ENCODE data around the gene AGPAT2. TPM values are rescaled to one million over a fixed set of nuclear protein-coding genes. Genes with fewer than 3 reads are reported as not detected.
A peak's percentile ranks its signal among the peaks of the same experiment; 100 is the strongest.

The AGPAT2 gene
- total RNA-seq, 1 donor: 30.0 TPM

DNA sequence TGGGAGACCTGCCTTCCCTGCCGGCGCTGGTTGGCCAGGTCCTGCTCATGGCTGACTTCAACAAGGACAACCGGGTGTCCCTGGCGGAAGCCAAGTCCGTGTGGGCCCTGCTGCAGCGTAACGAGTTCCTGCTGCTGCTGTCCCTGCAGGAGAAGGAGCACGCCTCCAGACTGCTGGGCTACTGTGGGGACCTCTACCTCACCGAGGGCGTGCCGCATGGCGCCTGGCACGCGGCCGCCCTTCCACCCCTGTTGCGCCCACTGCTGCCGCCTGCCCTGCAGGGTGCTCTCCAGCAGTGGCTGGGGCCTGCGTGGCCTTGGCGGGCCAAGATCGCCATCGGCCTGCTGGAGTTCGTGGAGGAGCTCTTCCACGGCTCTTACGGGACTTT, 35.7 kb upstream of the AGPAT2 start:
- no peak overlapping the region for H3K27ac ChIP-seq (ENCODE audit: low read depth, low read length)
- H3K4me2 ChIP-seq (ENCODE audit: insufficient read depth, low read length): no peak overlapping the region
- H4K20me1 ChIP-seq (ENCODE audit: insufficient read depth, low read length): peaks cover 66% of the 10 kb centered on the region
- H3K79me2 ChIP-seq (ENCODE audit: insufficient read depth, low read length): peaks cover 31% of the 10 kb centered on the region
- DNase-seq (ENCODE audit: insufficient read length, low spot score, missing footprints): peak; percentile 78
- no peaks in the 10 kb centered on the region for H3K27me3 ChIP-seq (ENCODE audit: insufficient read depth, low read length)
- H3K36me3 ChIP-seq (ENCODE audit: insufficient read depth, low read length): peaks cover 43% of the 10 kb centered on the region
- H3K4me1 ChIP-seq (ENCODE audit: insufficient read depth, low read length): peaks cover 25% of the 10 kb centered on the region
- no peak overlapping the region for H2AFZ ChIP-seq (ENCODE audit: low read length)
- no peak for TF ChIP-seq CTCF (IDR thresholded peaks at IDR 0.05; ENCODE audit: extremely low read depth, low read depth, low read length)
- no peaks in the 10 kb centered on the region for H3K9me3 ChIP-seq (ENCODE audit: low read depth, low read length)
- H3K4me3 ChIP-seq (ENCODE audit: insufficient read depth, low read length): no peak overlapping the region

DNA sequence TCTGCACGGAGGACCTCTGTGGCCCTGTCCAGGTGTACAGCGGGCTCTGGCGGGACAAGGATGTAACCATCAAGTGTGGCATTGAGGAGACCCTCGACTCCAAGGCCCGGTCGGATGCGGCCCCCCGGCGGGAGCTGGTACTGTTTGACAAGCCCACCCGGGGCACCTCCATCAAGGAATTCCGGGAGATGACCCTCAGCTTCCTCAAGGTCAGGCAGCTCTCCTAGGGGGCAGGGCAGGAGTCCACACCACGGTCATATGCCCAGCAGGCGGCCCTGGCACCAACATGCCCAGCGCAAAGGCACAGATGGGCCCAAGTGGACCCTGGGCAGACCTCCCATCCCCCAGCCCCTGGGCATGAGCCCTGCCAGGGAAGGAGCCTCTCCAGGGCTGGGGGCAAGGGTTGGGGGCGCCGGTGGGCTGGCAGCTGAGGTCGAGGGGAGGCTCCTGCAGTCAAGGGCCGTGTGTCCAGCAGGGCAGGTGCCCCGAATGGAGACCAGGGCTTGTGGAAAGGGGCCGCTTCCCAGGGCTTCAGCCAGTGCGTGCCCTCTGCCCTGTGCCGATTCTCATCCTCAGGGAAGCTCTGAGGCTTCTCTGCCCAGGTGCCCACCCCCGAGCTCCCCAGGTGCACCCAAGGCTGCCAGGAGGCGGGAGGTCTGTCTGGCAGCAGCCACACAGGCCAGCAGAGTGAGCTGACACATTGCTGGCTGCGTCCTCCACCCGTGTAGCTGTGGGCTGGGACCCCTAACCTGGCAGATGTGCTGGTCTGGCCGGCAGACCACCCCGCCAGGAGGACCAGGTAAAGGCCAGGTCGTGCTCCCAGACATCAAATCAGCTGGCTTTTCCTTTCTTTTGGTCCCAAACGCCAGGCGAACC, 35.1 kb upstream of the AGPAT2 start:
- peaks cover 43% of the 10 kb centered on the region for H3K36me3 ChIP-seq (ENCODE audit: insufficient read depth, low read length)
- H3K9me3 ChIP-seq (ENCODE audit: low read depth, low read length): no peaks in the 10 kb centered on the region
- TF ChIP-seq CTCF (IDR thresholded peaks at IDR 0.05; ENCODE audit: extremely low read depth, low read depth, low read length): no peak
- H3K27me3 ChIP-seq (ENCODE audit: insufficient read depth, low read length): no peaks in the 10 kb centered on the region
- no peak overlapping the region for H3K4me3 ChIP-seq (ENCODE audit: insufficient read depth, low read length)
- peak; percentile 84 for DNase-seq (ENCODE audit: insufficient read length, low spot score, missing footprints)
- no peak overlapping the region for H3K4me2 ChIP-seq (ENCODE audit: insufficient read depth, low read length)
- peaks cover 25% of the 10 kb centered on the region for H3K79me2 ChIP-seq (ENCODE audit: insufficient read depth, low read length)
- peaks cover 60% of the 10 kb centered on the region for H4K20me1 ChIP-seq (ENCODE audit: insufficient read depth, low read length)
- no peak overlapping the region for H3K27ac ChIP-seq (ENCODE audit: low read depth, low read length)
- peaks cover 25% of the 10 kb centered on the region for H3K4me1 ChIP-seq (ENCODE audit: insufficient read depth, low read length)
- H2AFZ ChIP-seq (ENCODE audit: low read length): no peak overlapping the region

- H3K27ac ChIP-seq (ENCODE audit: low read depth, low read length): no peak overlapping the region
- no peak overlapping the region for H2AFZ ChIP-seq (ENCODE audit: low read length)
- no peaks in the 10 kb centered on the region for H3K9me3 ChIP-seq (ENCODE audit: low read depth, low read length)
- H3K36me3 ChIP-seq (ENCODE audit: insufficient read depth, low read length): peaks cover 38% of the 10 kb centered on the region
- no peak overlapping the region for H3K4me3 ChIP-seq (ENCODE audit: insufficient read depth, low read length)
- peak; percentile 100 for DNase-seq (ENCODE audit: insufficient read length, low spot score, missing footprints)
- TF ChIP-seq CTCF (IDR thresholded peaks at IDR 0.05; ENCODE audit: extremely low read depth, low read depth, low read length): no peak
- peaks cover 53% of the 10 kb centered on the region for H4K20me1 ChIP-seq (ENCODE audit: insufficient read depth, low read length)
- H3K4me1 ChIP-seq (ENCODE audit: insufficient read depth, low read length): peaks cover 18% of the 10 kb centered on the region
- H3K79me2 ChIP-seq (ENCODE audit: insufficient read depth, low read length): peaks cover 17% of the 10 kb centered on the region
- no peaks in the 10 kb centered on the region for H3K27me3 ChIP-seq (ENCODE audit: insufficient read depth, low read length)
- no peak overlapping the region for H3K4me2 ChIP-seq (ENCODE audit: insufficient read depth, low read length)
Measured at GRCh38 chr9:136721339-136722092, 34.3 kb upstream of the AGPAT2 start.

DNA sequence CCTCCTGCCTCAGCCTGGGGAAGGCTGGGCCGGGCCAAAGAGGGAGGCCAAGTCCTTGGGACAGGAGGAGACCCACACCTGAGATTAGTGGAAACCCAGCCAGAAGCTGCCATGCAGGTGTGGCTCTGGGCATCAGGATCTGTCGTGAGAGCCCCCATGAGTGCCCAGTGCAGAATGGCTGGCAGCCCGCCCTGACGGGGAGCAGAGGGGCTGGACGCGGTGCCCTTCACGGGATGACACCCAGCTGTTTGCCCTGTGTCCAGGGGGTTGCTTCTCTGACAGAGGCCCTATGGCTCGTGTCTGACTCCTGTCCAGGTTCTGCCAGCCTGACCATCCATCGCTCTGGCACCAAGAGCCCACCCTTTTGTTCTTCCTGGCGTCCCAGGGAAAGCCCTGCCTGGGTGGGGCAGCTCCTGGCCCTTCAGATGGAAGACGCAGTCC, 33.7 kb upstream of the AGPAT2 start:
- no peak overlapping the region for H3K27ac ChIP-seq (ENCODE audit: low read depth, low read length)
- H3K4me2 ChIP-seq (ENCODE audit: insufficient read depth, low read length): no peak overlapping the region

More for the DNA sequence above, 33.7 kb upstream of the AGPAT2 start:
- Histone ChIP-seq H3K79me2 (ENCODE audit: insufficient read depth, low read length) (peaks cover 11% of the 10 kb centered on the region), H4K20me1 (ENCODE audit: insufficient read depth, low read length) (peaks cover 47% of the 10 kb centered on the region), H3K27me3 (ENCODE audit: insufficient read depth, low read length) (no peaks in the 10 kb centered on the region), H3K36me3 (ENCODE audit: insufficient read depth, low read length) (peaks cover 32% of the 10 kb centered on the region), H3K4me1 (ENCODE audit: insufficient read depth, low read length) (peaks cover 12% of the 10 kb centered on the region), H3K9me3 (ENCODE audit: low read depth, low read length) (no peaks in the 10 kb centered on the region), H2AFZ (ENCODE audit: low read length) (no peak overlapping the region), H3K4me3 (ENCODE audit: insufficient read depth, low read length) (no peak overlapping the region)
- DNase-seq (ENCODE audit: insufficient read length, low spot score, missing footprints): no peak
- TF ChIP-seq CTCF (IDR thresholded peaks at IDR 0.05; ENCODE audit: extremely low read depth, low read depth, low read length): no peak
